ENCODE results near the gene FERMT3.

DNA sequence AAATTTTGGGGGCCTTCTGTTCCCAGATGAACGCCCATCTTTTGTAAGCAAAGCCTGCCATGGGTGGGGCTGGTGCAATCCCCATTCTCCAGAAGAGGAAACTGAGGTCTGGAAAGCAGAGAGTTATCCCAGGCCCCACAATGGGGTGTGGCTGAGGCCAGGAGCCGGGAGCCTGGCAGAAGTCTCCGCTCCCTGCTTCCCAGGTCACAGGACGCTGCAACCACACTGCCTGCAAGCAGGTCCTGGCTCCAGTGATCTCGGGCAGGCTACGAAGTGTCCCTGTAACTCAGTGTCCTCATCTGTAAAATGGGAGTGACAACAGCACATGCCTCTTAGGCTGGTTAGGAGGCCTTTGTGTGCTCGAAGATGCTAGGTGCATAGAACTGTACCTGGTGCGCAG, 46.5 kb downstream of the FERMT3 start:
- no peak for TF ChIP-seq CTCF (IDR thresholded peaks at IDR 0.05; ENCODE audit: low read depth, low read length, poor library complexity, severe bottlenecking)
- TF ChIP-seq EZH2phosphoT487 (IDR thresholded peaks at IDR 0.05; ENCODE audit: borderline replicate concordance, low read length) = no peak
